OCI-LY1 (cell line): ENCODE results near the gene AVP.

Source experiments
- CTCF ChIP-seq: fragments of 200-600 bp; sonication (generic), shearing (Covaris generic); IDR thresholded peaks from 2 replicates; pipeline ENCODE4 v1.5.1; 2017; ENCODE audit warnings: mild to moderate bottlenecking, antibody characterized with exemption, low read length, moderate library complexity, mixed read lengths
- EZH2 ChIP-seq: fragments of 200-600 bp; sonication (generic), shearing (Covaris generic); IDR thresholded peaks from 2 replicates; pipeline ENCODE4 v1.8.0; 2017; ENCODE audit warnings: borderline replicate concordance, mixed run types, mild to moderate bottlenecking, antibody characterized with exemption, low read length, moderate library complexity, mixed read lengths

GRCh38 chr20:3094848-3095629, 10.5 kb upstream of the AVP start:
- TF ChIP-seq CTCF (no peak), EZH2 (no peak)
